ENCODE measurements around the gene MAPK4.
A peak's percentile ranks its signal among the peaks of the same experiment; 100 is the strongest.

The MAPK4 gene

GRCh38 chr18:50729376-50729775 is 169.5 kb downstream of the MAPK4 start:
- Histone ChIP-seq H4K8ac (ENCODE audit: low read depth, low read length) (no peak overlapping the region), H3K27me3 (ENCODE audit: insufficient read depth, low read length, poor library complexity) (no peaks in the 10 kb centered on the region), H2BK120ac (ENCODE audit: low read depth, low read length) (no peak overlapping the region), H3K27ac (ENCODE audit: low read depth, low read length) (no peak overlapping the region), H3K4me3 (ENCODE audit: low read length) (no peak overlapping the region), H2BK5ac (ENCODE audit: low read length) (no peak overlapping the region), H3K4me2 (ENCODE audit: low read length) (no peak overlapping the region), H2AK5ac (ENCODE audit: low read length) (no peak overlapping the region), H3K23ac (ENCODE audit: low read length) (no peak overlapping the region), H3K56ac (ENCODE audit: low read length) (no peak overlapping the region), H4K5ac (ENCODE audit: low read length) (no peak overlapping the region), H3K4ac (ENCODE audit: low read depth, low read length) (no peak overlapping the region), H3K4me1 (ENCODE audit: control insufficient read depth, low read depth, low read length) (no peaks in the 10 kb centered on the region), H3K18ac (ENCODE audit: low read length) (no peak overlapping the region), H3K79me1 (ENCODE audit: low read length) (no peaks in the 10 kb centered on the region), H3K79me2 (ENCODE audit: control insufficient read depth, insufficient read depth, low read length) (no peaks in the 10 kb centered on the region), H2BK15ac (replicated peaks; ENCODE audit: low read depth) (no peak overlapping the region), H3K9ac (ENCODE audit: low read length) (no peak overlapping the region), H3K36me3 (ENCODE audit: control insufficient read depth, insufficient read depth, low read length) (no peaks in the 10 kb centered on the region)
- DNase-seq: no peak
- no CpG with 5 or more reads among the region's 46 CpGs for WGBS (ENCODE audit: extremely low coverage, insufficient coverage, low lambda C conversion rate)

- Histone ChIP-seq H3K18ac (ENCODE audit: low read length) (no peak overlapping the region), H3K36me3 (ENCODE audit: control insufficient read depth, insufficient read depth, low read length) (no peaks in the 10 kb centered on the region), H3K4ac (ENCODE audit: low read depth, low read length) (no peak overlapping the region), H3K23ac (ENCODE audit: low read length) (no peak overlapping the region), H2AK5ac (ENCODE audit: low read length) (no peak overlapping the region), H3K9ac (ENCODE audit: low read length) (no peak overlapping the region), H3K79me2 (ENCODE audit: control insufficient read depth, insufficient read depth, low read length) (no peaks in the 10 kb centered on the region), H3K4me1 (ENCODE audit: control insufficient read depth, low read depth, low read length) (no peaks in the 10 kb centered on the region), H4K8ac (ENCODE audit: low read depth, low read length) (no peak overlapping the region), H2BK120ac (ENCODE audit: low read depth, low read length) (no peak overlapping the region), H2BK15ac (replicated peaks; ENCODE audit: low read depth) (no peak overlapping the region), H3K27ac (ENCODE audit: low read depth, low read length) (no peak overlapping the region), H3K79me1 (ENCODE audit: low read length) (no peaks in the 10 kb centered on the region), H3K56ac (ENCODE audit: low read length) (no peak overlapping the region), H3K4me3 (ENCODE audit: low read length) (no peak overlapping the region), H2BK5ac (ENCODE audit: low read length) (no peak overlapping the region), H3K27me3 (ENCODE audit: insufficient read depth, low read length, poor library complexity) (no peaks in the 10 kb centered on the region), H4K5ac (ENCODE audit: low read length) (no peak overlapping the region), H3K4me2 (ENCODE audit: low read length) (no peak overlapping the region)
- WGBS (ENCODE audit: extremely low coverage, insufficient coverage, low lambda C conversion rate): no CpG with 5 or more reads among the region's 9 CpGs
- DNase-seq: no peak
Measured at GRCh38 chr18:50729986-50730385, 170.1 kb downstream of the MAPK4 start.

- Histone ChIP-seq H3K36me3 (ENCODE audit: control insufficient read depth, insufficient read depth, low read length) (no peaks in the 10 kb centered on the region), H3K18ac (ENCODE audit: low read length) (no peak overlapping the region), H3K79me1 (ENCODE audit: low read length) (no peaks in the 10 kb centered on the region), H4K8ac (ENCODE audit: low read depth, low read length) (no peak overlapping the region), H3K27ac (ENCODE audit: low read depth, low read length) (no peak overlapping the region), H3K4me1 (ENCODE audit: control insufficient read depth, low read depth, low read length) (no peaks in the 10 kb centered on the region), H3K27me3 (ENCODE audit: insufficient read depth, low read length, poor library complexity) (no peaks in the 10 kb centered on the region), H2BK5ac (ENCODE audit: low read length) (no peak overlapping the region), H2BK120ac (ENCODE audit: low read depth, low read length) (no peak overlapping the region), H2AK5ac (ENCODE audit: low read length) (no peak overlapping the region), H3K4me3 (ENCODE audit: low read length) (no peak overlapping the region), H3K9ac (ENCODE audit: low read length) (no peak overlapping the region), H3K56ac (ENCODE audit: low read length) (no peak overlapping the region), H3K23ac (ENCODE audit: low read length) (no peak overlapping the region), H4K5ac (ENCODE audit: low read length) (no peak overlapping the region), H3K4me2 (ENCODE audit: low read length) (no peak overlapping the region), H2BK15ac (replicated peaks; ENCODE audit: low read depth) (no peak overlapping the region), H3K79me2 (ENCODE audit: control insufficient read depth, insufficient read depth, low read length) (no peaks in the 10 kb centered on the region), H3K4ac (ENCODE audit: low read depth, low read length) (no peak overlapping the region)
- no peak for DNase-seq
- no CpG with 5 or more reads among the region's 8 CpGs for WGBS (ENCODE audit: extremely low coverage, insufficient coverage, low lambda C conversion rate)
Measured at GRCh38 chr18:50734342-50734741, 174.5 kb downstream of the MAPK4 start.

GRCh38 chr18:50734886-50735285 is 175.0 kb downstream of the MAPK4 start:
- no CpG with 5 or more reads among the region's 5 CpGs for WGBS (ENCODE audit: extremely low coverage, insufficient coverage, low lambda C conversion rate)
- Histone ChIP-seq H3K79me2 (ENCODE audit: control insufficient read depth, insufficient read depth, low read length) (no peaks in the 10 kb centered on the region), H3K36me3 (ENCODE audit: control insufficient read depth, insufficient read depth, low read length) (no peaks in the 10 kb centered on the region), H3K4ac (ENCODE audit: low read depth, low read length) (no peak overlapping the region), H3K9ac (ENCODE audit: low read length) (no peak overlapping the region), H3K4me2 (ENCODE audit: low read length) (no peak overlapping the region), H2BK15ac (replicated peaks; ENCODE audit: low read depth) (no peak overlapping the region), H3K4me1 (ENCODE audit: control insufficient read depth, low read depth, low read length) (no peaks in the 10 kb centered on the region), H3K27me3 (ENCODE audit: insufficient read depth, low read length, poor library complexity) (no peaks in the 10 kb centered on the region), H4K5ac (ENCODE audit: low read length) (no peak overlapping the region), H2AK5ac (ENCODE audit: low read length) (no peak overlapping the region), H3K79me1 (ENCODE audit: low read length) (no peaks in the 10 kb centered on the region), H3K18ac (ENCODE audit: low read length) (no peak overlapping the region), H3K27ac (ENCODE audit: low read depth, low read length) (no peak overlapping the region), H3K56ac (ENCODE audit: low read length) (no peak overlapping the region), H4K8ac (ENCODE audit: low read depth, low read length) (no peak overlapping the region), H2BK5ac (ENCODE audit: low read length) (no peak overlapping the region), H3K23ac (ENCODE audit: low read length) (no peak overlapping the region), H3K4me3 (ENCODE audit: low read length) (no peak overlapping the region), H2BK120ac (ENCODE audit: low read depth, low read length) (no peak overlapping the region)
- no peak for DNase-seq

GRCh38 chr18:50737127-50737526 is 177.2 kb downstream of the MAPK4 start:
- H3K18ac ChIP-seq (ENCODE audit: low read length): no peak overlapping the region
- H3K36me3 ChIP-seq (ENCODE audit: control insufficient read depth, insufficient read depth, low read length): no peaks in the 10 kb centered on the region
- no CpG with 5 or more reads among the region's 3 CpGs for WGBS (ENCODE audit: extremely low coverage, insufficient coverage, low lambda C conversion rate)
- no peak overlapping the region for H2BK15ac ChIP-seq (replicated peaks; ENCODE audit: low read depth)
- H3K23ac ChIP-seq (ENCODE audit: low read length): no peak overlapping the region
- H3K79me1 ChIP-seq (ENCODE audit: low read length): no peaks in the 10 kb centered on the region
- DNase-seq: peak; percentile 50
- H2BK5ac ChIP-seq (ENCODE audit: low read length): no peak overlapping the region
- H3K4ac ChIP-seq (ENCODE audit: low read depth, low read length): no peak overlapping the region
- H3K27me3 ChIP-seq (ENCODE audit: insufficient read depth, low read length, poor library complexity): no peaks in the 10 kb centered on the region
- H3K27ac ChIP-seq (ENCODE audit: low read depth, low read length): no peak overlapping the region
- H2AK5ac ChIP-seq (ENCODE audit: low read length): no peak overlapping the region
- no peak overlapping the region for H3K56ac ChIP-seq (ENCODE audit: low read length)
- no peak overlapping the region for H4K8ac ChIP-seq (ENCODE audit: low read depth, low read length)
- H2BK120ac ChIP-seq (ENCODE audit: low read depth, low read length): no peak overlapping the region
- H3K4me2 ChIP-seq (ENCODE audit: low read length): no peak overlapping the region
- H3K9ac ChIP-seq (ENCODE audit: low read length): no peak overlapping the region
- no peak overlapping the region for H4K5ac ChIP-seq (ENCODE audit: low read length)
- no peaks in the 10 kb centered on the region for H3K4me1 ChIP-seq (ENCODE audit: control insufficient read depth, low read depth, low read length)
- H3K4me3 ChIP-seq (ENCODE audit: low read length): no peak overlapping the region
- H3K79me2 ChIP-seq (ENCODE audit: control insufficient read depth, insufficient read depth, low read length): no peaks in the 10 kb centered on the region

GRCh38 chr18:50738098-50738757 is 178.3 kb downstream of the MAPK4 start:
- Histone ChIP-seq H2BK15ac (replicated peaks; ENCODE audit: low read depth) (no peak overlapping the region), H3K36me3 (ENCODE audit: control insufficient read depth, insufficient read depth, low read length) (no peaks in the 10 kb centered on the region), H3K79me2 (ENCODE audit: control insufficient read depth, insufficient read depth, low read length) (no peaks in the 10 kb centered on the region), H2AK5ac (ENCODE audit: low read length) (no peak overlapping the region), H3K18ac (ENCODE audit: low read length) (no peak overlapping the region), H3K4me3 (ENCODE audit: low read length) (no peak overlapping the region), H3K9ac (ENCODE audit: low read length) (no peak overlapping the region), H3K4me1 (ENCODE audit: control insufficient read depth, low read depth, low read length) (no peaks in the 10 kb centered on the region), H2BK120ac (ENCODE audit: low read depth, low read length) (no peak overlapping the region), H4K8ac (ENCODE audit: low read depth, low read length) (no peak overlapping the region), H2BK5ac (ENCODE audit: low read length) (no peak overlapping the region), H3K4ac (ENCODE audit: low read depth, low read length) (no peak overlapping the region), H3K4me2 (ENCODE audit: low read length) (no peak overlapping the region), H4K5ac (ENCODE audit: low read length) (no peak overlapping the region), H3K79me1 (ENCODE audit: low read length) (no peaks in the 10 kb centered on the region), H3K27ac (ENCODE audit: low read depth, low read length) (no peak overlapping the region), H3K56ac (ENCODE audit: low read length) (no peak overlapping the region), H3K23ac (ENCODE audit: low read length) (no peak overlapping the region), H3K27me3 (ENCODE audit: insufficient read depth, low read length, poor library complexity) (no peaks in the 10 kb centered on the region)
- no peak for DNase-seq
- WGBS (ENCODE audit: extremely low coverage, insufficient coverage, low lambda C conversion rate): no CpG with 5 or more reads among the region's 7 CpGs
